B cell (primary cell): ENCODE data around the gene ERC1. TPM values are rescaled to one million over a fixed set of nuclear protein-coding genes. Genes with fewer than 3 reads are reported as not detected.

Source experiments
- ATAC-seq: fragments of 200-7000 bp; cut with Tn5 transposase; one replicate; pipeline ENCODE4 v1.10.0; 2021; ENCODE audit warnings: low read depth, mild to moderate bottlenecking, moderate number of reproducible peaks, moderate library complexity
- CTCF ChIA-PET: fragments of 350-600 bp; sonication (Branson Sonifier 250); formaldehyde crosslinking; loops from one replicate; lab custom pipeline; 2021; ENCODE audit warnings: antibody characterized with exemption, inconsistent platforms; lab: Charles Lee
- POLR2A ChIA-PET: fragments of 350-600 bp; sonication (Branson Sonifier 250); formaldehyde crosslinking; loops from one replicate; lab custom pipeline; 2021; ENCODE audit warnings: antibody characterized with exemption; lab: Charles Lee
- DNase-seq: peaks from one replicate; pipeline ENCODE4 v3.0.0; 2013
- H2AFZ ChIP-seq: 2 replicates; pipeline ENCODE4 v1.6.1; 2012; ENCODE audit warnings: mild to moderate bottlenecking, low read depth, low read length; ENCODE audit not compliant: insufficient read depth, poor library complexity, severe bottlenecking
- H3K27ac ChIP-seq, 2 donors: 1 replicate in 1 of 2; 2 replicates in 1 of 2; pipeline ENCODE4 v1.5.1; 2012 to 2013; ENCODE audit warnings: low read length in 2 of 2, mild to moderate bottlenecking in 2 of 2, moderate library complexity in 1 of 2
- H3K27me3 ChIP-seq, 4 experiments: fragments of 200-600 bp in 1 of 4; sonication (generic) in 1 of 4; replicated peaks in 1 of 4; 1 replicate in 2 of 4; 2 replicates in 2 of 4; pipeline versions ENCODE4 v1.6.1 to v1.7.0; 2013 to 2016; ENCODE audit warnings: low read length in 3 of 4, mild to moderate bottlenecking in 2 of 4, mixed read lengths in 1 of 4, moderate library complexity in 1 of 4; ENCODE audit not compliant: insufficient read depth in 4 of 4, control insufficient read depth in 3 of 4; ENCODE audit errors: control extremely low read depth in 1 of 4
- H3K36me3 ChIP-seq, 2 experiments: replicated peaks in 1 of 2; 1 replicate in 1 of 2; 2 replicates in 1 of 2; pipeline versions ENCODE4 v1.6.1 to v1.7.1; 2013; ENCODE audit warnings: low read length in 1 of 2; ENCODE audit not compliant: insufficient read depth in 2 of 2, control insufficient read depth in 1 of 2; ENCODE audit errors: control extremely low read depth in 1 of 2, extremely low read depth in 1 of 2
- H3K4me1 ChIP-seq, 2 donors: fragments of 200-600 bp in 1 of 2; sonication (generic) in 1 of 2; 1 replicate in 1 of 2; 2 replicates in 1 of 2; pipeline versions ENCODE4 v1.5.1 to v1.6.1; 2013 to 2017; ENCODE audit warnings: low read length in 2 of 2; ENCODE audit not compliant: control insufficient read depth in 2 of 2, insufficient read depth in 2 of 2
- H3K4me2 ChIP-seq: replicated peaks from 2 replicates; pipeline ENCODE3; 2012; ENCODE audit warnings: mild to moderate bottlenecking, low read depth, low read length; ENCODE audit not compliant: poor library complexity, severe bottlenecking
- H3K4me3 ChIP-seq, 5 experiments: fragments of 200-600 bp in 1 of 5; sonication (generic) in 1 of 5; 1 replicate in 3 of 5; 2 replicates in 2 of 5; pipeline versions ENCODE4 v1.5.1 to v1.7.0; 2011 to 2016; ENCODE audit warnings: low read length in 4 of 5, mild to moderate bottlenecking in 4 of 5, low read depth in 2 of 5, control low read depth in 1 of 5, moderate library complexity in 1 of 5; ENCODE audit not compliant: insufficient read depth in 1 of 5; ENCODE audit errors: control extremely low read depth in 1 of 5, extremely low read depth in 1 of 5
- H3K79me2 ChIP-seq: fragments of 200-600 bp; sonication (generic); one replicate; pipeline ENCODE4 v1.6.0; 2016; ENCODE audit warnings: low read length; ENCODE audit not compliant: control insufficient read depth, insufficient read depth
- H3K9ac ChIP-seq: fragments of 200-600 bp; sonication (generic); 2 replicates; pipeline ENCODE4 v1.6.1; 2017; ENCODE audit warnings: mild to moderate bottlenecking, low read length, moderate library complexity
- H3K9me3 ChIP-seq, 3 donors: one replicate each; pipeline versions ENCODE4 v1.6.1 to v1.7.1; 2013; ENCODE audit warnings: low read length in 2 of 3; ENCODE audit not compliant: control insufficient read depth in 2 of 3, insufficient read depth in 1 of 3; ENCODE audit errors: control extremely low read depth in 1 of 3
- H4K20me1 ChIP-seq: 2 replicates; pipeline ENCODE4 v1.6.0; 2012; ENCODE audit warnings: mild to moderate bottlenecking, low read length; ENCODE audit not compliant: insufficient read depth, control insufficient read depth, poor library complexity, severe bottlenecking
- H3K27ac Mint-ChIP-seq: one replicate; pipeline ENCODE4 v1.8.0; 2021; ENCODE audit warnings: mixed read lengths
- H3K27me3 Mint-ChIP-seq: one replicate; pipeline ENCODE4 v1.8.0; 2021; ENCODE audit warnings: mixed read lengths
- H3K4me1 Mint-ChIP-seq: one replicate; pipeline ENCODE4 v1.8.0; 2021; ENCODE audit warnings: mixed read lengths
- H3K4me3 Mint-ChIP-seq: one replicate; pipeline ENCODE4 v1.8.0; 2021; ENCODE audit warnings: mixed read lengths
- H3K9me3 Mint-ChIP-seq: one replicate; pipeline ENCODE4 v1.8.0; 2022; ENCODE audit warnings: mixed read lengths; ENCODE audit not compliant: insufficient read depth
- CTCF ChIP-seq: fragments of 200-600 bp; IDR thresholded peaks from one replicate; pipeline ENCODE4 v1.8.0; 2022; ENCODE audit warnings: antibody characterized with exemption, mild to moderate bottlenecking
- EZH2 ChIP-seq: IDR thresholded peaks from 2 replicates; pipeline ENCODE4 v1.6.1; 2012; ENCODE audit warnings: borderline replicate concordance, low read depth, mild to moderate bottlenecking, moderate library complexity, low read length; ENCODE audit not compliant: insufficient read depth, poor library complexity, severe bottlenecking
- WGBS: methylation state at CpG from one replicate; pipeline ENCODE4 v1.1.5; 2013; ENCODE audit warnings: missing lambda C conversion rate; ENCODE audit not compliant: insufficient coverage; 5-methylcytosine and 5-hydroxymethylcytosine counted together
- intact Hi-C: fragments of 100-400 bp; cut with micrococcal nuclease; formaldehyde crosslinking; loops from one replicate; pipeline ENCODE4 v1.10.0; 2022
- polyA plus RNA-seq: library from polyadenylated mRNA; depleted of rRNA; stranded (reverse); fragments of >200 nt; gene quantifications from 2 replicates; pipeline ENCODE4 v1.2.3, GENCODE V29; 2012
- total RNA-seq, 2 donors: library from RNA; stranded (reverse); fragments of 120-200 nt in 1 of 2; gene quantifications; 1 replicate in 1 of 2; 2 replicates in 1 of 2; pipeline versions ENCODE4 v1.2.3 to v1.2.4, GENCODE V29; 2013 to 2022

The ERC1 gene
- total and polyA plus RNA-seq, 2 donors (not counting 1 experiment from before 2014, with no cell fraction given) = 4.0 to 77.6 TPM

DNA sequence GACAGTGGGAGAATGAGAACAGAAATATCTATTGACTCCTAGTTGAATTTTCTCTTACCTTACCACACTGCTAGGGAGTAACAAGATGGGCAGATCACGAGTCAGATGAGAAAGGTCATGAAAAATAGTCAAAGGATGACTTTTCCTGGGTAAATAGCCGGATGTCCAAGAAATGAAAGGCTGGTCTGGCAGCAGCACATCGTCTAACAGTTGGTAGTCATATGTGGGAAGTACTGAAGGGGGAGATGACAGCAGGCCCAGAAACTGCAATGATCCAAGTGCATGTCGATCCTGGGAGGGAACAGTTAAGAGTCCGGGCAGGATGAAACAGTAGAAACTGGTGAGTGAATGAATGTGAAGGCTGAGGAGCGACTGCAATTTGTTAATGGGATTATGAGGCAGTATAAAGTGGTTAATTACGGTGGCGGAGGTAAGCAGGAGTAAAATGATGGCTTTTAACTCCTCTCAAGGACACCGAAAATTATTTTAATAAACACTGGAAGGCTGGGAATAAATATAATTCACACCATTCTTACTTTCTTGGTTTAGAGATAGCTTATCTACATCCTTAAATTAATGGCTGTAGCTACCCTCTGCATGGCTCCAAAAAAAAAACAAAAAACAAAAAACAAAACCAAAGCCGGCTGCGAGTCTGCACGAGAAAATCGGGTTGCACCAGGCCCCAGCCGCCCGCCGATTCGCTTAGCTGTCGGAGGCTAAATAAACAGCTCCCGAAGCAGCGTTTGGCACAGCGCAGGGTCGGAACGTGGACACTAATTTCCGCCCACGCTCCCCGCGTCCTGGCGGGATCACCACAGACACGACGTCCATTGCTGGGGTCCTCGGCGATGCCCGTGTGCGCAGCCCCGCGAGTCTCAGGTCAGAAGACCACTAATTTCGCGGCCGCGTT is 1.0 kb upstream of the ERC1 start:
- TF ChIP-seq EZH2 (no peak), CTCF (no peak)
- H3K36me3 ChIP-seq = no peaks in the 10 kb centered on the region
- H3K9me3 ChIP-seq = no peaks in the 10 kb centered on the region
- ChIA-PET CTCF (interaction anchor here (0.8 to 4.1 kb wide), 6 partner anchors 40 to 613 kb away, joined by 3 to 31 read pairs (median 4); partner anchors contain the start of gene RAD52), POLR2A (interaction anchor here (1.7 to 2.9 kb wide), 2 partner anchors 38 to 41 kb away, joined by 5 to 27 read pairs; partner anchors contain the start of gene RAD52)
- H3K9ac ChIP-seq = peak overlapping the region; percentile 95
- peak overlapping the region; percentile 92 for H3K4me2 ChIP-seq
- peak; percentile 2 for ATAC-seq
- Mint-ChIP-seq H3K27ac (peak overlapping the region; percentile 97), H3K4me1 (peaks cover 21% of the 10 kb centered on the region), H3K9me3 (no peaks in the 10 kb centered on the region), H3K4me3 (peak overlapping the region; percentile 98), H3K27me3 (no peaks in the 10 kb centered on the region)
- intact Hi-C loops = loop anchor here (2.0 to 5.0 kb wide), 3 partner anchors 238 to 605 kb away; partner anchors contain the start of genes CCDC77, FBXL14 and WNK1
- H3K4me1 ChIP-seq = peaks cover 16 to 18% of the 10 kb centered on the region in 2 donors
- DNase-seq = peak; percentile 38
- H3K4me3 ChIP-seq = peak overlapping the region; percentile 60 to 97 (median 88)
- peaks cover 36% of the 10 kb centered on the region for H3K79me2 ChIP-seq
- peak overlapping the region; percentile 53 to 90 for H3K27ac ChIP-seq
- H3K27me3 ChIP-seq = no peaks in the 10 kb centered on the region
- H2AFZ ChIP-seq = peak overlapping the region; percentile 99
- H4K20me1 ChIP-seq = no peaks in the 10 kb centered on the region
- WGBS = 5% methylated on average over 36 of the region's 40 CpGs
